Endothelial cell of umbilical vein (primary cell): ENCODE data around the gene KRTAP22-1.

Experiments used
- CTCF ChIP-seq, 2 donors: IDR thresholded peaks; 1 replicate in 1 of 2; 2 replicates in 1 of 2; pipeline ENCODE4 v1.5.1; 2011; ENCODE audit warnings: low read length in 2 of 2, mild to moderate bottlenecking in 2 of 2, moderate library complexity in 2 of 2, control low read depth in 1 of 2, inconsistent platforms in 1 of 2, low read depth in 1 of 2; ENCODE audit not compliant: insufficient read depth in 1 of 2; ENCODE audit errors: extremely low read depth in 1 of 2
- EZH2 ChIP-seq: IDR thresholded peaks from 2 replicates; pipeline ENCODE4 v1.6.1; 2012; ENCODE audit warnings: borderline replicate concordance, low read depth, mild to moderate bottlenecking, moderate library complexity, low read length, inconsistent platforms; ENCODE audit not compliant: severe bottlenecking
- FOS ChIP-seq: IDR thresholded peaks from 2 replicates; pipeline ENCODE4 v1.6.1; 2011; ENCODE audit warnings: mild to moderate bottlenecking, low read length, moderate library complexity, borderline replicate concordance; ENCODE audit not compliant: insufficient read depth
- GATA2 ChIP-seq: IDR thresholded peaks from 2 replicates; pipeline ENCODE4 v1.7.0; 2011; ENCODE audit warnings: low read depth, mild to moderate bottlenecking, moderate library complexity, mixed read lengths, low read length; ENCODE audit not compliant: insufficient read length, insufficient read depth
- JUN ChIP-seq: IDR thresholded peaks from 2 replicates; pipeline ENCODE4 v1.6.1; 2011; ENCODE audit warnings: borderline replicate concordance, low read depth; ENCODE audit not compliant: insufficient read length, insufficient read depth
- MYC ChIP-seq: IDR thresholded peaks from one replicate; pipeline ENCODE4 v1.6.1; 2011; ENCODE audit warnings: mild to moderate bottlenecking, low read depth, low read length
- POLR2A ChIP-seq: IDR thresholded peaks from 2 replicates; pipeline ENCODE4 v1.6.1; 2012; ENCODE audit warnings: low read depth, mild to moderate bottlenecking, control low read depth, low read length
- POLR2AphosphoS5 ChIP-seq: IDR thresholded peaks from 2 replicates; pipeline ENCODE4 v1.6.1; 2012; ENCODE audit warnings: low read depth, mild to moderate bottlenecking, control low read depth, low read length, moderate library complexity; ENCODE audit not compliant: insufficient read depth
- TF ChIP-seq, protein P1 (sequence below): IDR thresholded peaks from 2 replicates; pipeline ENCODE4 v1.6.1; 2011; ENCODE audit not compliant: insufficient read depth, insufficient read length

GRCh38 chr21:30579346-30579745 is 21.5 kb upstream of the KRTAP22-1 start:
- TF ChIP-seq EZH2, result no peak
- TF ChIP-seq CTCF (IDR thresholded peaks at IDR 0.05; ENCODE audit: extremely low read depth in 1 of 2, insufficient read depth in 1 of 2, low read depth in 1 of 2, low read length in 2 of 2), result no peak
- TF ChIP-seq, protein P1, sequence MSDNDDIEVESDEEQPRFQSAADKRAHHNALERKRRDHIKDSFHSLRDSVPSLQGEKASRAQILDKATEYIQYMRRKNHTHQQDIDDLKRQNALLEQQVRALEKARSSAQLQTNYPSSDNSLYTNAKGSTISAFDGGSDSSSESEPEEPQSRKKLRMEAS, result no peak
- TF ChIP-seq JUN, result no peak
- no peak for TF ChIP-seq POLR2A
- no peak for TF ChIP-seq FOS
- TF ChIP-seq MYC, result no peak
- TF ChIP-seq GATA2, result no peak
- no peak for TF ChIP-seq POLR2AphosphoS5
